Measurements from ENCODE around the gene ERVW-1.

The ERVW-1 gene

GRCh38 chr7:92422926-92423325 is 54.8 kb downstream of the ERVW-1 start:
- no peak for DNase-seq

GRCh38 chr7:92421676-92422435 is 55.9 kb downstream of the ERVW-1 start:
- peak; percentile 69 to 87 for DNase-seq

All from NCI-H2081 (cell line).